GM12874 (cell line): ENCODE data around the gene ARHGEF6.

Experiments used
- CTCF ChIP-seq: IDR thresholded peaks from 2 replicates; pipeline ENCODE4 v1.5.1; 2011; ENCODE audit warnings: low read depth, mild to moderate bottlenecking, control low read depth, low read length, moderate library complexity; ENCODE audit not compliant: insufficient read depth

Gene ARHGEF6

GRCh38 chrX:136662976-136663375 lies 117.8 kb downstream of the ARHGEF6 start:
- no peak for TF ChIP-seq CTCF

- TF ChIP-seq CTCF, result no peak
These were observed 118.6 kb downstream of the ARHGEF6 start for GRCh38 chrX:136662104-136662503.

- TF ChIP-seq CTCF, result no peak
These were observed 119.8 kb downstream of the ARHGEF6 start for GRCh38 chrX:136660896-136661295.

GRCh38 chrX:136659174-136659573 lies 121.6 kb downstream of the ARHGEF6 start:
- TF ChIP-seq CTCF, result no peak

GRCh38 chrX:136658151-136658550 lies 122.6 kb downstream of the ARHGEF6 start:
- no peak for TF ChIP-seq CTCF

GRCh38 chrX:136656361-136656964 lies 124.3 kb downstream of the ARHGEF6 start:
- TF ChIP-seq CTCF, result no peak

- no peak for TF ChIP-seq CTCF
These were observed 127.7 kb downstream of the ARHGEF6 start for GRCh38 chrX:136652822-136653723.
